Fibroblast of mammary gland (primary cell): Measurements from ENCODE around the gene ITGB7.

Experiments used
- DNase-seq: peaks from one replicate; pipeline ENCODE4 v3.0.0-alpha.2; 2010; ENCODE audit warnings: low read depth
- H3K4me3 ChIP-seq: 2 replicates; pipeline ENCODE4 v1.5.1; 2011; ENCODE audit warnings: low read depth, mild to moderate bottlenecking, low read length, moderate library complexity; ENCODE audit not compliant: control insufficient read depth
- CTCF ChIP-seq: conservative IDR thresholded peaks from 2 replicates; pipeline ENCODE4 v1.5.1; 2011; ENCODE audit warnings: low read depth, low read length, inconsistent platforms; ENCODE audit not compliant: control insufficient read depth, insufficient read depth

The ITGB7 gene

GRCh38 chr12:53198486-53199110, 8.5 kb downstream of the ITGB7 start:
- no peak overlapping the region for H3K4me3 ChIP-seq
- no peak for DNase-seq

GRCh38 chr12:53197011-53197640, 9.9 kb downstream of the ITGB7 start:
- TF ChIP-seq CTCF: no peak
- no peak overlapping the region for H3K4me3 ChIP-seq
- DNase-seq: no peak

More at GRCh38 chr12:53198486-53199110, 8.5 kb downstream of the ITGB7 start:
- TF ChIP-seq CTCF: no peak

GRCh38 chr12:53196486-53196885, 10.6 kb downstream of the ITGB7 start:
- no peak for DNase-seq
- no peak overlapping the region for H3K4me3 ChIP-seq
- TF ChIP-seq CTCF: no peak

GRCh38 chr12:53195516-53196420, 11.3 kb downstream of the ITGB7 start:
- TF ChIP-seq CTCF: no peak
- peak; percentile 10 for DNase-seq
- H3K4me3 ChIP-seq: no peak overlapping the region

- no peak overlapping the region for H3K4me3 ChIP-seq
- TF ChIP-seq CTCF: no peak
- no peak for DNase-seq
Measured at GRCh38 chr12:53194973-53195372, 12.1 kb downstream of the ITGB7 start.

- no peak overlapping the region for H3K4me3 ChIP-seq
- DNase-seq: no peak
- TF ChIP-seq CTCF: no peak
Measured at GRCh38 chr12:53193985-53194716, 12.9 kb downstream of the ITGB7 start.
